Fibroblast of skin of abdomen (primary cell): Measurements from ENCODE around the gene PERM1. TPM values are rescaled to one million over a fixed set of nuclear protein-coding genes. Genes with fewer than 3 reads are reported as not detected.
A peak's percentile ranks its signal among the peaks of the same experiment; 100 is the strongest.
"Not testable (repeated sequence)": the region's sequence is repeated elsewhere in the genome, so short reads cannot be mapped to it uniquely, and the experiment has no call there.

ENCODE experiments used
- DNase-seq: peaks from one replicate; pipeline ENCODE4 v3.0.0-alpha.2; 2013
- polyA plus RNA-seq, 2 experiments: library from polyadenylated mRNA; unstranded; fragments of 120-200 nt; gene quantifications; one replicate each; pipeline ENCODE4 v1.2.1, GENCODE V29; 2013; ENCODE audit not compliant: insufficient read length in 2 of 2

Gene PERM1, protein sequence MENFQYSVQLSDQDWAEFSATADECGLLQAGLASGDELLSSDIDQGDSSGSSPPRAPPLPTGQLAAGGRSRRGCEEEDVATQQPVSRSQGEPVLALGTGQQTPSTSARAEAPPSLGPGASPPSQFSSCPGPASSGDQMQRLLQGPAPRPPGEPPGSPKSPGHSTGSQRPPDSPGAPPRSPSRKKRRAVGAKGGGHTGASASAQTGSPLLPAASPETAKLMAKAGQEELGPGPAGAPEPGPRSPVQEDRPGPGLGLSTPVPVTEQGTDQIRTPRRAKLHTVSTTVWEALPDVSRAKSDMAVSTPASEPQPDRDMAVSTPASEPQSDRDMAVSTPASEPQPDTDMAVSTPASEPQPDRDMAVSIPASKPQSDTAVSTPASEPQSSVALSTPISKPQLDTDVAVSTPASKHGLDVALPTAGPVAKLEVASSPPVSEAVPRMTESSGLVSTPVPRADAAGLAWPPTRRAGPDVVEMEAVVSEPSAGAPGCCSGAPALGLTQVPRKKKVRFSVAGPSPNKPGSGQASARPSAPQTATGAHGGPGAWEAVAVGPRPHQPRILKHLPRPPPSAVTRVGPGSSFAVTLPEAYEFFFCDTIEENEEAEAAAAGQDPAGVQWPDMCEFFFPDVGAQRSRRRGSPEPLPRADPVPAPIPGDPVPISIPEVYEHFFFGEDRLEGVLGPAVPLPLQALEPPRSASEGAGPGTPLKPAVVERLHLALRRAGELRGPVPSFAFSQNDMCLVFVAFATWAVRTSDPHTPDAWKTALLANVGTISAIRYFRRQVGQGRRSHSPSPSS
- 0.55 TPM for polyA plus RNA-seq (2013, experiment 1 of 2; ENCODE audit: insufficient read length)
- polyA plus RNA-seq (2013, experiment 2 of 2; ENCODE audit: insufficient read length) = 0.35 TPM

DNA sequence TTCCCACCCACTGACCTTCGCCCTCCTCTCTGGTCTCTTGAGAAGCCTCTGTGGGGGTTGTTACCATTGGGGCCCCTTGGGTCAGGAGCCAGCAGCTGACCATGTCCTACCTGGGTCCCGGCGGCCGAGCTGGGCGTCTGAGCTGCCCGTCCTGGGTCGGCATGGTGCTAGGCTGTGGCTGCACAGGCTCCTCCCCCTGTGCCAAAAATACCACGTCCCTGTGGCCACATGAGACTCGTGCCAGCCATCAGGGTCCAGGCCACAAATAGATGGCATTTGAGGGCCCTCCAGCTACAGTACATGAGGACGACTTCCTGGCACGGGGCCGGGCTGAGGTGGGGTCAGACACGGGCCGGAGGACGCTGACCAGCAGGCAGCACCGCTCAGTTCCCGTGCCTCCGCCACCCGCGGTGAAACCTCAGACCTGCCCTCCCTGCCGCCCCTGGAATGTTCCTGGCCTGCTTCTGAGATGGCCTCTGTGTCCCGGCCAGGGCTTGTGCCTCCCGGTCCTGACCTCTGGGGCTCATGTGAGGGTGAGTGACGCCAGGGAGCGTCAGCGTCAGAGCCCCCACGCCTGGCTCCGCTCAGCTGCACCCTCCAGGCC is at the start of gene PERM1:
Gene PERM1, minus strand, starts transcription at position 139 of the 604 bp plus-strand sequence. CDS start 1,064 bp downstream, outside the sequence.
- no peak for DNase-seq

GRCh38 chr1:1030867-1031658 is 49.2 kb upstream of the PERM1 start:
- DNase-seq = not testable (repeated sequence)

DNA sequence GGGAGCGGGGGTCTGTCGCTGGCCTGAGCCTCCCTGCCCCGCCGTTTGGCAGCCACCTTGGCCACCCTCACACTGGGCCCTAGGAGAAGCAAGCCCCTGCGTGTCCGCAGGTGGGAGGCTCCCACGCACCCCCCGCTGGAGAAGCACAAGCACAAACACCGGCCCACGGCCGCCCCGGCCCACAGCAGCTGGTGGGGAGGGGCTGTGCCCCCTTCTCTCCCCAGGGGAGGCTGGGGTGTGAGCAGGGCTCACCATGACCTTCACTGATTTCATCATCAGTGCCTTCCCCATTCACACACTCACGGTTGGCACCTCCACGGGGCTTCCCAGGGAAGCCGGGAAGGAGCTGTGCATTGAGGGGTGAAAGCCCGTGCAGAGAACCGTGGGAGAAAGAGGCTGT is 45.9 kb upstream of the PERM1 start:
- DNase-seq = no peak

- no peak for DNase-seq
Observed at GRCh38 chr1:1026599-1027413, 44.9 kb upstream of the PERM1 start.

- no peak for DNase-seq
Observed at GRCh38 chr1:1025730-1026129, 43.8 kb upstream of the PERM1 start.

DNA sequence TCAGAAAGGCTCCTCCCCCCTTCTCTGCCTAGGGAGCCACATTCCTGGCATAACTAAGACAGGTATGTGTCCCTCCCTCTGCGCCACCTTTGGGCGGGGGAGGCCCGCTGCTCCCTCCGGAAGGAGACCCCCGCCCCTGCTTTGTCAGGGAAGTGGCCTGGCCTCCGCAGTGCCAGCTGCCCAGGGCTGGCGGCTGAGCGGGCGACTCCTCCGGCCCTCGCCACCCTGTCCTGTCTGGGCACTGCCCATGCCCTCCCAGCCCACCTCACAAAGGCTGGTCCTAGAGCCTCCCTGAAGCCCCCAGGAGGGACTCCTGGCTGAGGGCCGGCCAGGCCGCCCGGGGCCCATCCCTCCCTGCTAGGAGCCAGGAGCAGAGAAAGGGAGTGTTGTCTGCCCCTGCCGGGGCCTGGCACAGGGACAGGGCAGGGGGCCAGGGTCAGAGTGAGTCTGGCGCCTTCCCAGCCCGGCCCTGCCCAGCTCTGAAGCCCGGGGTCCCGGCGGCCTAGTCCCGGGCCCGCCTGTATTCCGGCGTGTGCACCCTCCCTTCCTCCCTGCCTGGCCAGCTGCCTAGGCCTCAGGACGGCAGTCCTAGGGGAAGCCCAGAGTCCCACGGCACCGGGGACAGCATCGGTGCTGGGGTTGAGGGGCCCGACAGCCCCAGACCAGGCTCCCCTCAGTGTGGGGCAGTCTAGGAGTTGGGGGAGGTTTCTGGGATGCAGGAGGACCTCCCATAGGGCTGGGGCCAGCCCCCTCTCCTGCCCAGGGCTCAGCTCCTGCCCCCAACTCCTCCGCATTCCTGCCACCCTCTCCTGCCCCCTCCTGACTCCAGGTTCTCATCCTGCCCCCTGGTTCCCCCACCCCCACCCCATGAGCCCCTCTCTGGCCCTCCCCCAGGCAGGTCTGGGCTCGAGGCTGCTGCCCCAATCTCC is 43.1 kb upstream of the PERM1 start:
- DNase-seq = peak; percentile 35

DNA sequence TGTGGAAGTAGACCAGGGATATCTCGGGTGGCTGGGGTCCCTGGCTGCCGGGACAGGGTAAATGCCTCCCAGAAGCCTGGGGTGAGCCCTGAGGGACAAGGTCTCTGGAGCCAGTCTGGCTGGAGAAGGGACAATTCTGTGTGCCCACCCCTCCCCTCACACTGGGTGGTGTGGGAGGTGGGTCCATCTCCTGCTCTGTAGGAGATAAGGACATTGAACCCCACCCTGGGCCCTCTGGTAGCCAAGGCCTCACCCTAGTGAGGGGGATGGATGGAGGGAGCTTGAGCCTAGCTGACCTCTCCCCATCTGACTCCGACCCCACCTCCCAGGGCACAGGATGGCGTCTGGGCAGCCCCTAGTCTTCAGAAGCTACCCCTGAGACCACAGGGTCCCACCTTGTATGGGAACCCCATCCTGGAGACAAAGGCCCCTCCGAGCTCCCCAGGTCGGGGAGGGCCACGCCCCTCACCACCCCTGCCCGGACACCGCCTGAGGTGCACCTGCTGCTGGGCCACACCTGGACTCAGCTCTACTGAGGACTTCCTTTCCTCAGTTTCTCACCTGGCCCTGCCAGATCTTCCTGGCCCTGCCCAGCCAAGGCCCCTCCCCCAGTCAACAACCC is 42.4 kb upstream of the PERM1 start:
- no peak for DNase-seq

DNA sequence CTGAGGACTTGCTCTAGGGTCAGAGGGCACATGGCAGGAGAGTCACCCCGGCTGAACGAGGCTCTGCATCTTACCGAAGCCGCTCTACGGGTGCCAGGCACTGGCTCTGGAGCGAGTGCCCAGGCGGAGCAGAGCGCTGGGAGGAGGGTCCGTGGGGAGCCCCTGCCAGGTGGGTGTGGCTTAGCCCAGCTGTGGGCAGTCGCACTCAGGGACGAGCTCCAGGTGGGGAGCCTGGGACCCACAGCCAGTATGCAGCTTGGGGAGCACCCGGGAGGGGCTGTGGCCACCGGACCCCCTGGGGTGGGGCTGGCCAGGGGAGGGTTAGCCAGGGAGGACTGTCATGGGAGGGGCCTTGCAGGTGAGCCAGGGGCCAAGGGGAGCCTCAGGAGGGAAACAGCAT is 41.8 kb upstream of the PERM1 start:
- DNase-seq = no peak

GRCh38 chr1:1022302-1023009 is 40.6 kb upstream of the PERM1 start:
- DNase-seq = no peak

DNA sequence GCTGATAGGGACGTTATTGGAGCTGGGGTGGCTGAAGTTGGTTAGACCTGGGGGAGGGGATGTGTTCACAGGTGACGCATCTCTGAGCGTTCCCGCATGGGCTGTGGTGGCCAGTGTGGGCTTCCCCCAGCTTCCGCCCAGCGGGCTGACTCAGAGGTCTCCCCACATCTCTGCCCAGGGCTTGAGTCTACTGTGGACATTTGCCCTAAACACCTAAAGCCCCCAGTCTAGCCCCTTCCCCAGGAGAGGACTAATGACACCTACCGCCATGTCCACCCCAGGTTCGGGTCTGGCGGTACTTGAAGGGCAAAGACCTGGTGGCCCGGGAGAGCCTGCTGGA is 40.0 kb upstream of the PERM1 start:
- DNase-seq = peak; percentile 20

DNA sequence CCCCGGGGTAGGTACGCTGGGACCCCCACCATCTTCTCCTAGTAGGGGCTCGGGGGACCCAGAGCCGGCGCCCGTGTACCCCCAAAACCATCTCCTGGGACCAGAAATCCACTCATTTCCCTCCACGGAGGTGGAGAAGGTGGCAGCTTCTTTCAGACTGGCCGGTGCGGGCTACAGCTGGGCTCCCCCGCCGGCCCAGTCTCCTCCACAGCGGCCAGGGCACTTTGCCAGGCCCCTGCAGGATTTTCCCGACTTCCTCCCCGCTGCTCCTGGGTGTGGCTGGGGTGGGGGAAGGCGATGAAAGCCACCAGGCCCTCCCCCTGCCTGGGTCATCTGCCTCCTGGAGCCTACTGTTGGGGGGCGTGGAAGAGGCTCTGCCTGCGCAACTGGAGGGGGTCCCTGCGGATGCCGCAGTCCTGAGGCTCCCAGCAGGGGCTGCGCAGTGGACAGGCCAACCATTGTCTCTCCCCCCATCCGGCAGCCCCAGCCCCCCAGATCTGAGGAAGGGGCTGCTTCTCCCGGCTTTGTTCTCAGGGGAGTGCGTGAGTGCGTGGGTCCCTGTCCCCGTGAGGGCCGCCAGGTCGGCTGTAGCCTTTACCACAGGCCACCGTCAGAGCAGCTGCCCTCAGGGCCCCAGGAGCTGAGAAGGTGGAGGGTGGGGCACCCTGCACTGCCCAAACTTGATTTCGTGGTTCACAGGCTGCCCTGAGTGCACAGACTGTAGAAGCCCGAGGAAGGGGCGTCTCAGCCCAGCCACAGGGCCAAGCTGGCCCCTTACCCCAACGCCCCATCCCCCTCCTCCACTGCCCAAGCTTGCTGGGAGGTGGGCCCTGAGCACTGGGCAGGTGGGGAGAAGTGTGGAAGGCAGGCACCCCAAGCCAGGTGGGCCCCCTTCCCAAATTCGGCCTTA is 39.4 kb upstream of the PERM1 start:
- peak; percentile 85 for DNase-seq

GRCh38 chr1:1020415-1021009 is 38.6 kb upstream of the PERM1 start:
- DNase-seq = no peak

GRCh38 chr1:1020000-1020404 is 38.1 kb upstream of the PERM1 start, which contains the start of gene AGRN:
Gene AGRN, plus strand, starts transcription at chr1:1020120. Its CDS starts 53 bp downstream, at chr1:1020173.
- DNase-seq = no peak

DNA sequence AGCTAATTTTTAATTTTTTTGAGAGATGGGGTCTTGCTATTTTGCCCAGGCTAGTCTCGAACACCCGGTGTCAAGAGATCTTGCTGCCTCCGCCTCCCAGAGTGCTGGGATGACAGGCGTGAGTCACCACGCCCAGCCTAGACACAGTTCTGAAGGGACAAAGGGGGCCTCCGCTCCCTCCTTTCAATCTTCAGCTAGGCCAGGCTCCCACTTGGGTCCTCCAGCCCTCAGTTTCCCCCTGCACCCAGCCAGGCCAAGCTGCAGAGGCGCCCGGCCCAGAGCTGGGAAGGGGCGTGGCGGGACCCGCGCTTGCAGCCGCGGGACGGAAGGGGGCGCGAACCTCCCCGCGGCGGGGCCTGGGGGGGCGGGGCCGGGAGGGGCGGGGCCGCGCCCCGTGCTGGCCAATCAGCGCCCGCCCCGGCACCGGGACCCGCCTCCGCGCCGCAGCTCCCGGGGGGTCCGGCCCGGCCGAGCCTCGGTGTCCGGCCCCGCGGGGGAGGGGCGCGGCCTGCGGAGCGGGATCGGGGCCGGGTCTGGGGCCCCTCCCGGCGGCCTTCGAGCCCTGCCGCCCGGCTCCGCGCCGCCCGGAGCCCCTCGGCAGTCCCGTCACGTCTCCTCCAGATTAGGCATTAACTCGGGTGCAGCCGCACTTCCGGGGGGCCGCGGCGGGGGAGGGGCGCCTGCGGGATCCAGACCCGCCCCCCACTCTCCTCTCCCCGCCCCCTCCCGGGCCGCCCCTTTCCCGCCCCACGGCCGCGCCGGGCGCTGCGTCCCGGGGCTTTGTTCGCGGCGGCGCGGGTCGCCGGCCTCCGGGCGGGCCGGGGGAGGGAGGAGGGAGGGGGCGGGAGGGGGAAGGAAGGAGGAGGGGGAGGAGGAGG is 37.5 kb upstream of the PERM1 start:
- DNase-seq = peak; percentile 88

- not testable (repeated sequence) for DNase-seq
Observed at GRCh38 chr1:1018321-1018685, 36.4 kb upstream of the PERM1 start.
